GM19240 (cell line): ENCODE results near the gene C1orf21.
"Not testable (repeated sequence)": the region's sequence is repeated elsewhere in the genome, so short reads cannot be mapped to it uniquely, and the experiment has no call there.

Experiments used
- DNase-seq: peaks from one replicate; pipeline ENCODE4 v3.0.0; 2011; ENCODE audit warnings: low spot score; ENCODE audit not compliant: insufficient read length

The C1orf21 gene

DNA sequence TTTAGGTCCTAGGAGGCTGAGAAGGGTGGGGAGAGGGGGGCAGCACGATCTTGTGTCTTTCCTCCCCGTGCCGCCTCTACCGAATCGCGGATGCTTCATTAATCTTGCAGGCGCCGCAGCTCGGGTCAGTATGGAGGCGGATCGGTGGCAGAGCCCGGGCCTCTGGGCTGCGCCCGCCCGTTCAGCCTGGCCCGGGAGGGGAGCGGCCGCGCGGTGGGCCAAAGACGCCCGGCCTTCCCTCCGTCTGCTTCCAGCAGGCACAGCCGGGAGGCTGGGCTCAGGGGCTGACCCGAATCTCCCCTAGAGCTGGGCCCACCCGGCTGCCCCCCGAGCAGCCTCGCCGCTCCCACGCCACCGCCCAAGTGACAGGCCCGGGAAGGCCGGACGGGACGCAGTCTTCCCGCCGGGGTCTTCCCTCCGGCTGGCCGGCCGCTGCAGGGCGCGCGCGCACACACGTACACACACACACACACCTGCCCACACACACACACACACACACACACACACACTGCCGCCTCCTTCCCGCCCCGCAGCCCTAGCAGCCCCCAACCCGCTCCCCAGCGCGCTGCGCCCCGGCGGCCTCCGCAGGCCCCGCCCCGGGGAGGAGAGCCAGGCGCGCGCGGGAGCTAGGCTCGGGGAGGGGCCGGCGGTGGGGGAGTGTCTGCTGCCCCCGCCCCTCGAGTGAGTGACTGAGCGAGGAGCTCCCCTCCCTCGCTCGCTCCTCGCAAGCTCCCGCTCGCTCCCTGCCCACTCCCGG is at the start of gene C1orf21:
Gene C1orf21, plus strand, starts transcription at position 718 of the 757 bp plus-strand sequence. CDS start 90,481 bp downstream, outside the sequence.
- DNase-seq, result peak; percentile 19

DNA sequence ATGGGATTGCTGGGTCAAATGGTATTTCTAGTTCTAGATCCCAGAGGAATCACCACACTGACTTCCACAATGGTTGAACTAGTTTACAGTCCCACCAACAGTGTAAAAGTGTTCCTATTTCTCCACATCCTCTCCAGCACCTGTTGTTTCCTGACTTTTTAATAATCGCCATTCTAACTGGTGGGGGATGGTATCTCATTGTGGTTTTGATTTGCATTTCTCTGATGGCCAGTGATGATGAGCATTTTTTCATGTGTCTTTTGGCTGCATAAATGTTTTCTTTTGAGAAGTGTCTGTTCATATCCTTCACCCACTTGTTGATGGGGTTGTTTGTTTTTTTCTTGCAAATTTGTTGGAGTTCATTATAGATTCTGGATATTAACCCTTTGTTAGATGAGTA is 49.0 kb upstream of the C1orf21 start:
- not testable (repeated sequence) for DNase-seq

GRCh38 chr1:184340984-184341383 is 45.8 kb upstream of the C1orf21 start:
- no peak for DNase-seq

- DNase-seq, result no peak
Measured at GRCh38 chr1:184350573-184350972, 36.3 kb upstream of the C1orf21 start.

- no peak for DNase-seq
Measured at GRCh38 chr1:184351416-184351975, 35.3 kb upstream of the C1orf21 start.

DNA sequence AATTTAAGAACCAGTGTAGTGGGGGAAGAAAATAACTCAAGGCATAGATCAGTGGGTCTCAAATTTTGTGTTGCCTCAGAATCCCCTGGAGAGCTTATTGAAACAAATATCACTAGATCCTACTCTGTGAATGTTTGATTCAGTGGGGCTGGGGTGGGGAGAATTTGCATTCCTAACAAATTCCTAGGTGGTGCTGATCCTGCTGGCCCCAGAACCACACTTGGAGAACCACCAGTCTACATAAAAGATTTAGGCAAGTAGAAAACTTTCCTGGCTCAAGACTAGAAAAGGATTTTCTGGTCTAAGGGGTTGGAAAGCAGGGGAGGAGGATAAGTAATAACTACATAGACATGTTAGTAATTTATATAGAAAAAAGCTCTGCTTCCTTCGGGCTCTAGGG is 34.1 kb upstream of the C1orf21 start:
- DNase-seq, result no peak

GRCh38 chr1:184354719-184355118 is 32.1 kb upstream of the C1orf21 start:
- no peak for DNase-seq

GRCh38 chr1:184356891-184357290 is 29.9 kb upstream of the C1orf21 start:
- DNase-seq, result no peak

DNA sequence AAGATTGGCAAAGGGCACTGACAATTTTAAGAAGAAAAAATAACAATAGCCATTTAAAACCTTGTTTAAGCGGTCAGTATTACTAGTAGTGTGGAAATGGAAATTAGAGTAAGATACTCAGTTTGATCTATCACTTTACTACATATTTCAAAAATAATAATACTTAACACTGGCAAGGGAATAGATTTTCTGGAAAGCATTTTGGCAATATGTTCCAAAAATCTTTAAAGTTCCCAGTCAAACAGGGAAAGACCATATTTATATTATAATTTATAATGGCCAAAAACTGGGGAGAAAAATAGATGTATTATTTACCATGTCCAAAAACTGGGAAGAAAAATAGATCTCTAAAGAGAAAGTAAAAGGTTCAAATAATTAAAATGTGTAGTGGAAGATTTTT is 28.6 kb upstream of the C1orf21 start:
- no peak for DNase-seq

GRCh38 chr1:184359909-184360308 is 26.9 kb upstream of the C1orf21 start:
- no peak for DNase-seq

DNA sequence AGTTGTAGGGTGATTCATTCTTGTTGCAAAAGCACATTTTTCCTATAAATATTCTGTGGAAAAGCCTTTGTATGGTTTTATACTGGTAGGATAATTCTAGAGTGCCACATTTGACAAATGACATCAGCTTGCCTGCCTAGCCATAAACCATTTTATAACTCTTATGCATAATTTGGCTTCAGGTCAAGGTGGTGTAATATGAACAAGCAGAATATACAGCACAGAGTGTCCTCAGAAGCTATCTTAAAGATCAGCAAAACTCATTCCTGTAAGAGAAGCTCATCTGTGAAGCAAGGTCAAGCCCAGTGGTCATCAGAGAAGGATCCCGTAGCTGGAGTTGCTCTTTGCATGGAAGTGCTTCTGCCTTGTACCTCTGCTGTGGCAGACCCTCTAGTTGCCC is 24.0 kb upstream of the C1orf21 start:
- no peak for DNase-seq

- DNase-seq, result no peak
Measured at GRCh38 chr1:184365699-184366098, 21.1 kb upstream of the C1orf21 start.

GRCh38 chr1:184366997-184367396 is 19.8 kb upstream of the C1orf21 start:
- DNase-seq, result no peak

DNA sequence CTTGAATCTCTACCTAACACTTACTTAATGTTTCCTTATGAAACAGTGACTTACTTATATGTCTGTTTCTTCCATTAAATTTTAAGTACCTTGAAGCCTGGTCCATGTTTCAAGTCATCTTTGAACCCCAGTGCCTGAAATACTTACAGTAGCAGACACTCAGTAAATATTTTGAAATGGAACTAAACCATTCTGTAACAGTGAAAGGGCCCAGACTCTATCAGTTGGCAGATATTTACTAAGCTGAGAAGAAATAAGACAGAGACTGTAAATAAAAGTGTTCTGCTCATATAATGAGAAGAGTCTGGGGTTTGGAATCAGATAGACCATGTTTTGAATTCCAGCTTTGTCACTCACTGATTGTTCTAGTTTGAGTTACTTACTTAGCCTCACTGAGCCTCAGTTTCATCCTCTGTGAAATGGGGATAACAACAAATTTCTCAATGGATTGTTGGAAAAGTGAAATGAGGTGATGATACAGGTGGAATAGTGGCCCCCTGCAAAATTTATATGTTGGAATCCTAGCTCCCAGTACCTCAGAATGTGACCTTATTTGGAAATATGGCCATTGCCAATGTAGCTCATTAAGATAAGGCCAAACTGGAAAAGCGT is 19.3 kb upstream of the C1orf21 start:
- no peak for DNase-seq

DNA sequence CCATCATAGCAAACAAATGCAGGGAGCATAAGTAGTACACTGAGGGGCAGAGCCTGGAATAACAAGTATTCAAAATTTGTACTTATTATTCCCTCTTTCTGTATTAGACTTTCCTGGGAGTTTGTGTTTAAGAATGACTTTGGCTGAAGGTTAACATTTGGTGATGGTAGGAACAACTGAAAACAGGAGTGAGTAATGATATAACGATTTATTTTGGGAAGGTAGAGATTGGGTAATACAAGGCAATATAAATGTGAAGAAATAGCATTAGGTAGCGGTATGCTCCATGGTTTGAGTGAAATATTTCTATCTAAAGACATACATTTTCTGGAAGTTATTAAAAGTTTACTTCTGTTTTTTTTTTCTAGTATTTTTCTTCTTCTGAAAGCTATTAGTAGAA is 18.5 kb upstream of the C1orf21 start:
- DNase-seq, result no peak

DNA sequence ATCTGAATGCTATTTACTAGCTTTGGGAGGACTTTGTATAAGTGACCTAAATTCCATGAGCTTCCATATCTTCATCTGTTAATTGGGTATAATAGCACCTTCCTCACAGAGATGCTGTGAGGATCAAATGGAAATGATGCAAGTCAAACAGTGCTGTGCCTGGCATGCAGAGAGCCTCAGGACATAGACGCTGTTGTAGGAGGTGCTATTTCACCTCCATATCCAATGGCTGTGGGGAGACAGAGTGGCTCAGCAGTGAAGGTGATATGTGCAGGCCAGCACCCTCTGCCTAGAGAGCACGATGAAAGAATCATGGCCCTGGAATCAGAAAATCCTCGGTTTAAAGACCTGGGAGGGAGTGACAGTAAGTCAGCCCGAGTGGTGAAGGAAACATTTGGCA is 16.0 kb upstream of the C1orf21 start:
- no peak for DNase-seq

DNA sequence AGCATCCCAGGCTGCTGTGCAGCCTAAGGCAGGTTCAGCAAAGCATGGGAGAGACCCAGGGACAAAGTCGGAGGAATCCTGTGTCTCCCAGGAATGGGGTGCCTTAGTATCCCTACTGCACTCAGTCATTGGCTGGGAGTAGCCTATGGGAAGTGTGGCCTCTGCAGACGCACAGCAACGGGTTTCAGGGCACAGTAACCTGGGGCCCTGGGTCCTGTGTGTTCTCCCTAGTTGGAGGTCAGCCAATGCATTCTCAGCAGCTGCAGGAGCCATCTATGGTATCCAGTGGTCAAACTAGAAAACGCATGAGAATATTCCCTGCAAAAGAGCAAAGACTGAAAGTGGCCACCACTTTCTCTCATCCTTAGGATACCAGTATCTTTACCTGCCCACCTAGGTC is 13.7 kb upstream of the C1orf21 start:
- no peak for DNase-seq

GRCh38 chr1:184376369-184376768 is 10.5 kb upstream of the C1orf21 start:
- DNase-seq, result no peak

DNA sequence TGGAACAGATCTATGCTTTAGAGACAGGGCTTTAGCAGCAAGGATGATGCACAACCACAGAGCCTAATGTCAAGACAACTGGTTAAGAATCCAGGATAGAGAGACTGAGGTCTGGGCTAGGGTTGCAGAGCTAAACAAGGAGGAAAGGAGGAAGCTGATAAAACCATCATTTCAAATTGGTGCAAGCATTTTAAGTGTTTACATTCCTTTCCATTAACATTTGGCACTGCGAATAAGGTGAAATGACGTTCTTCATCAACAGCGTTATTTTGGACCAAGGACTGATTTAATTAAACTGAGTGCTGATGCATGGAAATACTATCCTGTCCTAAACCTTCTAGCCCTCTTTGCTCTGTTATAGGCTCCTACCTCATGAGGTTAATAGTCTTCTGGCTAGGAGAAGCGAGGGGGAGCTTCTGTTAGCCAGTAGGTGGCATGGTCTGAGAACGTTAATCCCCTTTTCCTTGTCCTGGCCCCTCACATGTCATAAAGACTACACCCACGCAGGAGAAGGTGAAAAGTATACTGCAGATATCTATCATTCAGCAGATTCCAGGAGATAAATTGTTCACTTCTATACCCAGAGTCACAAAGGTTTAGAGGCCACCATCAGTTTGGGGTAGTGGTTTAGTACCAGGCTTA is 7.6 kb upstream of the C1orf21 start:
- no peak for DNase-seq

DNA sequence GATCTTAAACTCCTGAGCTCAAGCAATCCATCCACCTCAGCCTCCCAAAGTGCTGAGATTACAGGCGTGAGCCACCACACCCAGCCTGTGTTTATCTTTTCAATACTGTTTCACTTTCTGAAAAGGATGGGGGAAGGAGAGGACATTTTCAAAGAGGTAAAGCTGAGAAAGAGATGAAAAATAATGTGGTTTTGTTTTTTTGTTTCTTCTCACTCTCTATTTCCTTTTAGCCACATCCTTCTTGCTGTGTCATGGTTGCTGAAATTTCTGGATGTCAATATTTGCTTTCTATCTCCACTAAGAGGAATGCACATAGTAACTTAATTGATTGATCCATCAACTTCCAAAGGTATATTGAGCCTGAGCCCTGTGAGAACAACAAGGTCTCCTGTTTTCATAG is 6.4 kb upstream of the C1orf21 start:
- DNase-seq, result no peak

DNA sequence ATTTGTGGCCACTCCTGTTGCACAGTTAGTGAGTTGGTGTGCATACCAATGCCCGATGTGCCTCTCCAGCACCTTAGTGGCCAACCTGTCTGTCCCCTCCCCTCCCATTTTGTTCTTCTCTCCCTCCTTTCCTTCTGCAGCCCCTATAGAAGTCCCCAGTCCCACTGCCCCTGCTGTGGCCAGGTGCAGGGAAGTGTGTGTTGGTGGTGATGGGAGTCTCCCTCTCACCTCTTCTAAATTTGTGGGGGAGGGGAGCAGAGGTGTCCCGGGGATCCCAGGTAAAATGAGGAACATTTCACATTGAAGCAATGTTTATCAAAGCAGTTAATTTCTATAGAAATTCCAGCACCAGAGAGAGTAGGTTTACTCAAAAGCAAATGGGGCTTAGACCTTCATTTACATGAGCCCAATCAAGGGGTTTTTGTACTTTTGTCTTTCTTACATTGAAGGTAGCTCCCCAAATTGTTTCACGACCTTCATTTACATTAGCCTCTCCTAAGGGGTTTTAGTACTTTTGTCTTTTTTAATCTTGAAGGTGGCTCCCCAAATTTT is 3.0 kb upstream of the C1orf21 start:
- no peak for DNase-seq

DNA sequence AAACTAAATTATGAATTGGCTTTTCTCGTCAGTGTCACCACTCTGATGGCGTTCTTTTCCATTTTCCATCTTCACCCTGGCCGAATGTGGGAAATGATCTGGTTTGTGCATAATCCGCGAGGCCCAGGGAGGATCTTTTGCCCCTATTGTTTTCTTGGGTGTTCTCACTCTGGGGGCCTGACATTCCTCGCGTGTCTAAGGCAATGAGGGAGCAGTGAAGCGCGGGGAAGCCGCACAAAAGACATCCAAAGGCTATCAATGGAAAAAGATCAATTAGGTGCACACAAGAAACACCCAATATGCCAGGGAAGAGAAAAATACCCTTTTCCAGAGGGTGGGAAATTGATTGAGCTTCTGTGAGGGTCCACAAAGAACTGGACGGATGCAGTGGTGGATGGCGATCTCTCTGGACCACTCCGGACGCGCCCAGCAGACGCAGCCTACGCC is 941 bp upstream of the C1orf21 start:
- no peak for DNase-seq
